HK-2 (cell line): ENCODE results near the gene DIPK1B.

ENCODE experiments used
- DNase-seq: peaks from one replicate; pipeline ENCODE4 v3.0.0-alpha.2; 2018; ENCODE audit not compliant: unreplicated experiment

The DIPK1B gene

GRCh38 chr9:136686794-136687711 is 25.3 kb upstream of the DIPK1B start, which contains the start of gene AGPAT2:
Gene AGPAT2, minus strand, starts transcription at chr9:136687457. Its CDS starts 100 bp downstream, at chr9:136687357.
- peak; percentile 69 for DNase-seq

GRCh38 chr9:136687721-136688223 is 24.6 kb upstream of the DIPK1B start:
- DNase-seq: no peak

DNA sequence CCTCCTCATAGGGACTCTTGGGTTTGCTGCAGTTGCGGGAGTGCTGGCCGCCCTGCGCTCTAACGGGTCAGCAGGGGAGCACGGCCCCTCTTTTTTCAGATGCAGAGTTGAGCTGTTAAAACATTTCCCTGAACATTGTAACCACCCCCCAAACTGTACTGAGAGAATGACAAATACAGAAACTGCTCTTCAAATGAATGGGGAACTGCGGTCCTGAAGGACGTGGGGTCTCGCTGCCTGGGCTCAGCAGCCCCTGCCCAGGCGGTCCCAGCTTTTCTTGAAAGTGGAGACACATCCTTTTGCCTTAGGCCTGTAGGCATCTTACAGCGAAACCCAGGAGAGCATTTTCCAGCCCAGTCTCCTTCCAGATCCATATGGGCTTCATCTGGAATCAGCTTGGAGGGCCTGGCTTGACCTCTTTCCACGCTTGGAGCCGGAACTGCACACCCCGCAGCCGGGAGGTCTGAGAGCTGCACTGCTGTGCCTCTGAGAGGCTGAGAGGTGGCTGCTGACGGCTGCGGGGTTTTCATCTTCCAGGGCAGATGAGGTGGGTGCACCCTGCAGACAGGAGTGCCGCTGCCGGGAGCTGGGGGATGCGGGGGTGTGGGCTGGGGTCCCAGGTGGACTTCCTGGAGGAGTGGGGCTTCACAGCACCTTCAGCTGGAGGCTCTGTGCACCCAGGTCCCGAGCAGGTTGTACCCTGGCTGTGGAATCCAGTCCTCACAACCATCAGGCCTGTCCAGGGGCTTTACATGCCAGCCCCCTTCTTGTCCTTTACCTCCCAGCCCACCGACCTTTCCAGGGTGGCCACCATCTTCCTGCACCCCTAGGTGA is 23.9 kb upstream of the DIPK1B start:
- DNase-seq: no peak

DNA sequence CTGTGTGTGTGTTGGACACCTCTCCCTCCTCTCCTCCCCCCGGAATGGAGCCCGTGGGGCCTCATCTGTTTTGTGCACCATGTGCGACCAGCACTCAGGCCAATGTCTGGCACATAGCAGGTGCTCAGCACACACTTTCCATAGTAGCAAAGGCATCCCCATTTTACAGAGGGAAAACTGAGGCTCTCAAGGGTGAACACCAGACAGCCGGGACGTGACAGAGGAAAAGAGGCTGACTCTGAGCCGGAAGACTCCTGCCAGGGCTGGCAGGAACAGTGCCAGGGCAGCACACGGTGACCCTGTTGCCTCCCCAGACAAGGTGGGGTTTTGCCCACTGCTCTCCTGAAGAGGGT is 23.3 kb upstream of the DIPK1B start:
- no peak for DNase-seq

DNA sequence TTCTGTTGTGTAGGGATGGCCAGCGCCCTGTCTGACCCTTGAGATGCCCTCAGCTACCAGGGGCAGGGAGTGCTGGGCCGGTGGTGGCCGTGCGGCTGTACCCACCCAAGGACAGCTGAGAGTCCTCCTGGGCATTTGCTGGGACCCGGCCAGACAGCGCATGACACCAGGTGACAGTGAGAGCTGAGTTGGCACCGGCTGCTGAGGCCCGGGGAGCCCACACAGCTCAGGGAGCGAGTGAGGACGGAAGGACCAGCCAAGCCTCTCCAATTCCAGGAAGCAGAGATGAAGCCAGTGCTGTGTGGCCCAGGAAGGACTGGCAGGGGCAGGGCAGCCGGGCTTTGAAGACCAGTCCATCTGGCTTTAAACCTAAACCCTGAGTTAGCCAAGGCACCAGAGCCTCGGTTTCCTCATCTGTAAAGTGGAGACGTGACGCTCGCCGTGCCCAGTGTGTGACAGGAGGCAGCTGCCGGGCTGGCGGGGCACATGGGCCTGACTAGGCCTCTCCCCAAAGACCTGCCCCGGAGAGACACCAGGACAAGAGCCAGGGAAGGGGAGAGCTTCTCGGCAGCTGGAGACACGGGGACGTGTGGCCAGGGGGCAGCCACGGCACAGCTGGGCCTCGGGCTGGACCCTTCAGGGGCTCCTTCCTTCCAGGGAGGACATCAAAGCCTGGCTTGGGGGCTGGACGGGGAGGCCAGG is 22.1 kb upstream of the DIPK1B start:
- no peak for DNase-seq

GRCh38 chr9:136690806-136691261 is 21.5 kb upstream of the DIPK1B start:
- DNase-seq: no peak

- DNase-seq: no peak
Observed at GRCh38 chr9:136691316-136692184, 20.8 kb upstream of the DIPK1B start.

GRCh38 chr9:136692185-136693134 is 19.9 kb upstream of the DIPK1B start:
- DNase-seq: no peak

GRCh38 chr9:136693135-136693489 is 19.3 kb upstream of the DIPK1B start:
- DNase-seq: no peak

GRCh38 chr9:136693490-136694162 is 18.7 kb upstream of the DIPK1B start:
- peak; percentile 76 for DNase-seq

DNA sequence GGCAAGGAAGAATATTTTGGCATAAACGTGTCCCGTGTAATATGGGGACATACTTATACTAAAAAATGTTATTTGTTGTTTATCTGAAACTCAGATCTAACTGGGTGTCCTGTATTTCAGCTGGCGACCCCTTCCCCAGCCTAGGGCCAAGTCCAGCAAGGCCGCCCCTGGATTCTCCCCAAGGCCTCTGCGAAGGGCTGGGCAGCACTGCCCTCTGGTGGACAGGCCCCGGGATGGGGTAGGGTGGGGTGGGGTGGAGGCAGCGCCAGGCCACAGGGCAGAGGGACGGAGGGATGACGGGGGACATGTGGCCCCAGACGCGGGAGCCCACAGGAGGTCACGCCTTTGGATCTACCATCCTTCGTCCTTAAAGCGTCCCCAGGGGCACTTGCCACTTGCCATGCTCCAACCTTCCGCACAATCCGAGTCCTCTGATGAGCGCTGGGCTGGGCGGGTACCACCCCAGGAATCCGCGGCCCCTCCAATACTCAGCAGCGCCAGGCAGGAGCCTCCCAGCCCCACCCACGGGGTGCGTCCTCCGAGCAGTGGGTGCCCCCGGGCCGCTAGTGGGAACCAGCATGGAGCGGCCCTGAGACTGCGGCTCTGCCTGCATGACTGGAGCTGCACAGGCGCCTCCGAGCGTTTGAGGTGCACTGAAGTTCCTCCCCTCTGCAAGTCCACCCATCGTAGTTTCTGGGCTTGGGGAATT is 18.1 kb upstream of the DIPK1B start:
- peak; percentile 61 for DNase-seq

DNA sequence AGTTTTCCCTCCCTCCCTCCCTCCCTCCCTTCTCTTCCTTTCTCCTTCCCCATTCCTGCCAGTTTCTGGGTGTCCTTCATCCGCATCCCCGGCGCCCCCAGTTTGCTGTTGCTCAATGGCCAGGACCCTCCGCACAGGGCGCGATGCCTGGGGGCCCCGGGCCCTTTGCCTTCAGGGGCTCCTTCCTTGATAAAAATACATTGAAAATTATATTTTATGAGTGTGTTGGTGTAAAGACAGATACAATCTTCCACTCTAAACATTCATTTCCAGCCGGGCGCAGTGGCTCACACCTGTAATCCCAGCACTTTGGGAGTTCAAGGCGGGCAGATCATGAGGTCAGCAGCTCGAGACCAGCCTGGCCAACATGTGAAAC is 17.5 kb upstream of the DIPK1B start:
- no peak for DNase-seq

GRCh38 chr9:136695435-136695895 is 16.9 kb upstream of the DIPK1B start:
- DNase-seq: no peak

DNA sequence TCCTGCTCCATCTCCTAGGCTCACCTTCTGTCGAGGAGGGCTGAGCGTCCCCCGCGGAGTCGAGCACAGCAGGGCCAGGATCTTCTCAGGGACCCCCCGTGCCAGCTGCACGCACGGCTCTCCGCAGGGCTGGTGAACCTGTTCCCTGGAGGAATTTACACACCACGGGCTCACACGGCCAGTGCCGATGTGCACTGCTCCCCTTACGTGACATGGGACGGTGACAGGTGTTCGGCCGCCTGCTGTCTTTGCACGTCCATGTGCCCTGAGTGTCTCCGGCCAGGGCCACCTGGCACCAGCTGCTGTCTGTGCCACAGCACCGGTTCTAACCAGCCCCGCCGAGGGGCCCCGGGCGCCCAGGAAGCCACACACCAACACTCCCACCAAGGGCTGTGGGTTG is 16.4 kb upstream of the DIPK1B start:
- no peak for DNase-seq

- no peak for DNase-seq
Observed at GRCh38 chr9:136696502-136696901, 15.9 kb upstream of the DIPK1B start.

DNA sequence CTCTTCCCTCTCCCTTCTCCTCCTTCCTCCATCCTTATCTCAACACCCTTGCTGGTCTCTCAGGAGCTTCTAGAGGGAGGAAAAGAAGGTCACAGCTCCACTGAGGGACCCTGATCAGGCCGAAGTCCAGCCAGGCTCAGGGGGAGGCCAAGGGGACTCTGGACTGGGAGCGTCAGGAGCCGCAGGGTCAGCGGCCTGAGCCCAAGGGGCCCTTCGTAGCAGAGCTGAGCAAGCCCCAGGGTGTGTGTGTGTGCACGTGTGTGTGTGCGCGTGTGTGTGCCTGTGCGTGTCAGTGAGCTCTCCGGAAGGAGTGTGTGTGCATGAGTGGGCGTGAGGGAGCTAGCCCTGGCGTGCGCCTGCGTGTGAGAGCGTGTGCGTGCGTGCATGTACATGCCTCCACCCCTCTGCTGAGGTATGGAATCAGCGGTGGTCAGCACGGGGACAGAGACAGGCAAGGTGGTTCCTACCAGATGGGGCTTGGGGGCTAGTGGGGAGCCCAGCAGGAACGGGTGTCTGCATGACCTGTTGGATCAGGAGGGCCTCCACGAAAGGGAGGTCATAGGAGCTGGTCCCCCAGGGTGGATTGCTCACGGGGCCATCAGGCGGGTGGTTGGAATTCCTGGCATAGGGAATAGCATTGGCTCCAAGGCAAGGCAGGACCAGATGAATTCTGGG is 15.1 kb upstream of the DIPK1B start:
- DNase-seq: peak; percentile 60

DNA sequence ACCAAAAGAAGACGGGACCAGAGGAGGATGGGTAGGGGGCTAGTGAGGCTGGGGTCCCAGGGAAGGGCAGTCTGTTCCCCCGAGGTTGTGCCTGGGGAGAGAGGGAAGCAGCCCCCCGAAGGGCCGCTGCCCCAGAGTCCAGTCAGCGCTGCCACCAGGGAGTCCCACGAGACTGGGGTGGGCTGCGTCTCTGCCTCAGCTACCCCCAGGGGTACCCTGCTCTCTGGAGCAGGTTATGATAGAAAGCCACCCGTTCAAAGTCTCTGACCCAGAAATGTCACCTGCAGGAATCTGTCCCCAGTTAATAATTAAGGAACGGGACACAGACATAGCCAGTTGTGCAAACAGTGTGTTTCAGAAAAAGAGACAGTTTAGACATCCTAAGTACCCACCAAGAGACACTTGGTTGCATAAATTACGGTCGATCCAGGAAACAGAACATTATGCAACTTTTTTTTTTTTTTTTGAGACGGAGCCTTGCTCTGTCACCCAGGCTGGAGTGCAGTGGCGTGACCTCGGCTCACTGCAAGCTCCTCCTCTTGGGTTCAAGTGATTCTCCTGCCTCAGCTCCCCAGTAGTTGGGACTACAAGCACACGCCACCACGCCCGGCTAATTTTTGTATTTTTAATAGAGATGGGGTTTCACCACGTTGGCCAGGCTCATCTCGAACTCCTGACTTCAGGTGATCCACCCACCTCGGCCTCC is 14.4 kb upstream of the DIPK1B start:
- no peak for DNase-seq
